ENCODE data around the gene FNTB. TPM values are rescaled to one million over a fixed set of nuclear protein-coding genes. Genes with fewer than 3 reads are reported as not detected.

Gene FNTB
- total RNA-seq, 1 experiment from 2014 or later = 26.7 TPM

DNA sequence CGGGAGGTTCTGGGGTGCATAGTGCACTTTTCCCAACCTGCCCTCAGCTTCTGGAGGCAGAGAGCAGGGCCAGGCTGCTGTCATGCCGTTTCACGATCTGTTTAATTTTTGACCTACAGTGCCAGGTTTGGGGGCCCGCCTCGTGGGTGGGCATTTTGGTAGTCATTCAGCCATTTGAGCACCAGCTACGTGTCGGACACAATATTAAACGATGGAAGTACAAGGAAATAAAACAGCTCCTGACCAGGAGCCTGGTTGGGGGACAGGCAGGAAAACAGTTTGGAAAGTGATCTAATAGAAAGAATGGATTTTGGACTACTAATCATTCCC, 708 bp downstream of the FNTB start (continued):
- TF ChIP-seq, protein P1, sequence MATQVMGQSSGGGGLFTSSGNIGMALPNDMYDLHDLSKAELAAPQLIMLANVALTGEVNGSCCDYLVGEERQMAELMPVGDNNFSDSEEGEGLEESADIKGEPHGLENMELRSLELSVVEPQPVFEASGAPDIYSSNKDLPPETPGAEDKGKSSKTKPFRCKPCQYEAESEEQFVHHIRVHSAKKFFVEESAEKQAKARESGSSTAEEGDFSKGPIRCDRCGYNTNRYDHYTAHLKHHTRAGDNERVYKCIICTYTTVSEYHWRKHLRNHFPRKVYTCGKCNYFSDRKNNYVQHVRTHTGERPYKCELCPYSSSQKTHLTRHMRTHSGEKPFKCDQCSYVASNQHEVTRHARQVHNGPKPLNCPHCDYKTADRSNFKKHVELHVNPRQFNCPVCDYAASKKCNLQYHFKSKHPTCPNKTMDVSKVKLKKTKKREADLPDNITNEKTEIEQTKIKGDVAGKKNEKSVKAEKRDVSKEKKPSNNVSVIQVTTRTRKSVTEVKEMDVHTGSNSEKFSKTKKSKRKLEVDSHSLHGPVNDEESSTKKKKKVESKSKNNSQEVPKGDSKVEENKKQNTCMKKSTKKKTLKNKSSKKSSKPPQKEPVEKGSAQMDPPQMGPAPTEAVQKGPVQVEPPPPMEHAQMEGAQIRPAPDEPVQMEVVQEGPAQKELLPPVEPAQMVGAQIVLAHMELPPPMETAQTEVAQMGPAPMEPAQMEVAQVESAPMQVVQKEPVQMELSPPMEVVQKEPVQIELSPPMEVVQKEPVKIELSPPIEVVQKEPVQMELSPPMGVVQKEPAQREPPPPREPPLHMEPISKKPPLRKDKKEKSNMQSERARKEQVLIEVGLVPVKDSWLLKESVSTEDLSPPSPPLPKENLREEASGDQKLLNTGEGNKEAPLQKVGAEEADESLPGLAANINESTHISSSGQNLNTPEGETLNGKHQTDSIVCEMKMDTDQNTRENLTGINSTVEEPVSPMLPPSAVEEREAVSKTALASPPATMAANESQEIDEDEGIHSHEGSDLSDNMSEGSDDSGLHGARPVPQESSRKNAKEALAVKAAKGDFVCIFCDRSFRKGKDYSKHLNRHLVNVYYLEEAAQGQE (IDR thresholded peaks at IDR 0.05; ENCODE audit: low read depth) = no peak
- no peak for TF ChIP-seq CEBPB (IDR thresholded peaks at IDR 0.05; ENCODE audit: low read depth)
- no peak for TF ChIP-seq TCF7L2 (IDR thresholded peaks at IDR 0.05; ENCODE audit: borderline replicate concordance, extremely low read depth, insufficient read depth, insufficient read length)
- TF ChIP-seq EGR1 (IDR thresholded peaks at IDR 0.05; ENCODE audit: low read depth) = no peak
- no peak for TF ChIP-seq ZNF274 (IDR thresholded peaks at IDR 0.05; ENCODE audit: low read depth, low read length)

DNA sequence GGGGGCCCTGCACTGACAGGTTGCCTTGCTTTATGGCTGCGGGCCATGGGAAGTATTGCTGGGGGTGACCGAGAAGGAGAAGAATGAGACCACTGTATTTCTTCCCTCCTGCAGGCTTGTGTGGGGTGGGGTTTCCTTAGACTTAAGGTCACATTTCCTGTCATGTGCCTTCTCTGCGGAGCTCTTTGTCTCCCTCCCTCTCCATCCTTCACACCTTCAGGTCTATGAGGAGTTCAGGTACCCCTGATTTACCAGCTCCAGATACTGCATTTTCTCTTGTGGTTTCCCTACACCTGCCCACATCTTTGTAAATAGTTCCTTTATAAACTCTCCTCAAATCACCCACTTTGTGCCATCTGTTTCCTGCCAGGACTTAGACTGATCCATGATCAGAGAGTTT, 3.6 kb downstream of the FNTB start:
- RAD21 ChIA-PET (ENCODE audit: low non-redundant PET in 1 of 2, low total read pairs in 2 of 2, uncharacterized antibody in 2 of 2, unreplicated experiment in 2 of 2) = no interaction called here
- H3K4me2 ChIP-seq (ENCODE audit: low read length) = no peak overlapping the region
- H3K79me2 ChIP-seq (ENCODE audit: insufficient read depth, low read length) = peaks cover 67% of the 10 kb centered on the region
- H3K27me3 ChIP-seq (ENCODE audit: insufficient read depth, low read length) = no peaks in the 10 kb centered on the region
- H3K4me1 ChIP-seq (ENCODE audit: control insufficient read depth in 1 of 2, insufficient read depth in 2 of 2, low read length in 2 of 2) = peaks cover 8 to 18% of the 10 kb centered on the region in 2 experiments
- no TSS peak for BruUV-seq (replicated peaks)
- intact Hi-C loops (cut with micrococcal nuclease) = no loop called here
- H3K9me3 ChIP-seq (ENCODE audit: control insufficient read depth in 1 of 2, insufficient read depth in 1 of 2, low read depth in 1 of 2, low read length in 2 of 2) = no peaks in the 10 kb centered on the region
- no peaks in the 10 kb centered on the region for H3K36me3 ChIP-seq (ENCODE audit: control insufficient read depth in 1 of 2, insufficient read depth in 2 of 2, low read length in 2 of 2)
- no peak overlapping the region for H3K4me3 ChIP-seq (replicated peaks in 1 of 2; ENCODE audit: low read depth in 1 of 2, low read length in 2 of 2)
- H3K27ac ChIP-seq (ENCODE audit: low read depth, low read length) = no peak overlapping the region
- DNase-seq (ENCODE audit: low read depth, low spot score) (no peak), ATAC-seq (no peak)
- no peak overlapping the region for H2AFZ ChIP-seq (ENCODE audit: low read depth, low read length, poor library complexity, severe bottlenecking)
- no peaks in the 10 kb centered on the region for H4K20me1 ChIP-seq (ENCODE audit: insufficient read depth)
- H3K9me2 ChIP-seq (ENCODE audit: insufficient read depth) = no peaks in the 10 kb centered on the region
- no peak overlapping the region for H3K9ac ChIP-seq (ENCODE audit: low read length)
- CTCF ChIA-PET = no interaction called here
- POLR2A ChIA-PET = no interaction called here
- TF ChIP-seq ZFX (IDR thresholded peaks at IDR 0.05) (no peak), ZNF274 (IDR thresholded peaks at IDR 0.05; ENCODE audit: low read depth, low read length) (no peak), SP1 (IDR thresholded peaks at IDR 0.05; ENCODE audit: low read depth) (no peak), FOSL1 (IDR thresholded peaks at IDR 0.05; ENCODE audit: low read depth) (no peak), SIN3A (IDR thresholded peaks at IDR 0.05; ENCODE audit: low read depth) (no peak), ELF1 (IDR thresholded peaks at IDR 0.05; ENCODE audit: borderline replicate concordance, low read depth) (no peak), YY1 (IDR thresholded peaks at IDR 0.05; ENCODE audit: extremely low read depth, insufficient replicate concordance, low read depth, low read length) (no peak), EZH2 (IDR thresholded peaks at IDR 0.05) (no peak), CBX3 (IDR thresholded peaks at IDR 0.05; ENCODE audit: low read depth) (no peak), CEBPB (IDR thresholded peaks at IDR 0.05; ENCODE audit: low read depth) (no peak), RAD21 (IDR thresholded peaks at IDR 0.05; ENCODE audit: low read depth) (no peak)
- TF ChIP-seq, protein P2, sequence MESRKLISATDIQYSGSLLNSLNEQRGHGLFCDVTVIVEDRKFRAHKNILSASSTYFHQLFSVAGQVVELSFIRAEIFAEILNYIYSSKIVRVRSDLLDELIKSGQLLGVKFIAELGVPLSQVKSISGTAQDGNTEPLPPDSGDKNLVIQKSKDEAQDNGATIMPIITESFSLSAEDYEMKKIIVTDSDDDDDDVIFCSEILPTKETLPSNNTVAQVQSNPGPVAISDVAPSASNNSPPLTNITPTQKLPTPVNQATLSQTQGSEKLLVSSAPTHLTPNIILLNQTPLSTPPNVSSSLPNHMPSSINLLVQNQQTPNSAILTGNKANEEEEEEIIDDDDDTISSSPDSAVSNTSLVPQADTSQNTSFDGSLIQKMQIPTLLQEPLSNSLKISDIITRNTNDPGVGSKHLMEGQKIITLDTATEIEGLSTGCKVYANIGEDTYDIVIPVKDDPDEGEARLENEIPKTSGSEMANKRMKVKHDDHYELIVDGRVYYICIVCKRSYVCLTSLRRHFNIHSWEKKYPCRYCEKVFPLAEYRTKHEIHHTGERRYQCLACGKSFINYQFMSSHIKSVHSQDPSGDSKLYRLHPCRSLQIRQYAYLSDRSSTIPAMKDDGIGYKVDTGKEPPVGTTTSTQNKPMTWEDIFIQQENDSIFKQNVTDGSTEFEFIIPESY (IDR thresholded peaks at IDR 0.05; ENCODE audit: extremely low read depth, insufficient replicate concordance, low read length) = no peak
- TF ChIP-seq, protein P1 (IDR thresholded peaks at IDR 0.05; ENCODE audit: low read depth) = no peak
- TF ChIP-seq, protein P3, sequence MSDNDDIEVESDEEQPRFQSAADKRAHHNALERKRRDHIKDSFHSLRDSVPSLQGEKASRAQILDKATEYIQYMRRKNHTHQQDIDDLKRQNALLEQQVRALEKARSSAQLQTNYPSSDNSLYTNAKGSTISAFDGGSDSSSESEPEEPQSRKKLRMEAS (IDR thresholded peaks at IDR 0.05) = no peak
